NCI-H748 (cell line): Measurements from ENCODE around the gene CPXM2.

Source experiments
- DNase-seq: peaks from one replicate; lab custom pipeline; 2025; ENCODE audit not compliant: unreplicated experiment; lab: John Stamatoyannopoulos, UW

The CPXM2 gene

GRCh38 chr10:123704076-123704475 lies 187.5 kb downstream of the CPXM2 start:
- no peak for DNase-seq

GRCh38 chr10:123703195-123703790 lies 188.3 kb downstream of the CPXM2 start:
- no peak for DNase-seq
